ENCODE data around the gene RABAC1. TPM values are rescaled to one million over a fixed set of nuclear protein-coding genes. Genes with fewer than 3 reads are reported as not detected.
A peak's percentile ranks its signal among the peaks of the same experiment; 100 is the strongest.

The RABAC1 gene
- total RNA-seq, 4 donors from 2014 or later = 168 to 206 (median 199) TPM

DNA sequence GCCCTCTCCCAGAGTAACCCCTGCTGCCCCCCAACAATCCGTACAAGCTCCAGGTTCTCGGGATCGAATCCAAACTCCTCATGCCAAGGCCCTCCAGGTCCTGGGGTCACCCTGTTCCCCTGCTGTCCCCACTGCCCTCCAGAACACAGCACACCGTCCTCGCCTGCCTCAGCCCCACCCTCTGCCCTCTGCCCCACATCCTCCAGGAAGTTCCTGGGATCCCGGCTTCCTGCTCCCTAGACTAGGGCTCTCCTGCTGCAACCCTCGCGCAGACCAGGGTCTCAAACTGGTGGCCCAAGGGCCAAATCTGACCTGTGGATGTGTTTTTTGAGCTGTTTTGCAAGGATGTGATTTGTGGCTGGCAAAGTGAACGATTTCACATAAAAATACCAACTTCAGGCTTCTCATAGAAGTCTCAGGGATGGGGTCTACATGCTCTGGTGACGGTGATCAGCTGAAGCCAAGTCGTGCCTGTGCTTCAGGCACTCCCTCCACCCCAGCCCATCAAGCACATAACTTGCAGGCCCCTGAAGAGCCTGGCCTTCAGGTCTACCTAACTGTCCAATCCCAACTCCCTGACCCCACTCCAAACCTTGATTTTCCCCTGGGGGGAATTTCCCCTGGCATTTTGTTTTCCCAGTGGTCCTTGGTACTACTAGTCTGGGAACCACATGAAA is 1.8 kb downstream of the RABAC1 start:
- Histone ChIP-seq H3K9me3 (no peaks in the 10 kb centered on the region), H3K27ac (peak overlapping the region in 3 of 4 donors; percentile 34 to 97 (median 95)), H3K4me1 (peaks cover 0 to 21% (median 14%) of the 10 kb centered on the region in 4 donors), H3K4me3 (no peak overlapping the region), H3K36me3 (peaks cover 0 to 28% (median 0%) of the 10 kb centered on the region in 3 donors), H3K27me3 (no peaks in the 10 kb centered on the region)
- DNase-seq (ENCODE audit: low spot score in 2 of 2) = no peak
- TF ChIP-seq, protein P1, sequence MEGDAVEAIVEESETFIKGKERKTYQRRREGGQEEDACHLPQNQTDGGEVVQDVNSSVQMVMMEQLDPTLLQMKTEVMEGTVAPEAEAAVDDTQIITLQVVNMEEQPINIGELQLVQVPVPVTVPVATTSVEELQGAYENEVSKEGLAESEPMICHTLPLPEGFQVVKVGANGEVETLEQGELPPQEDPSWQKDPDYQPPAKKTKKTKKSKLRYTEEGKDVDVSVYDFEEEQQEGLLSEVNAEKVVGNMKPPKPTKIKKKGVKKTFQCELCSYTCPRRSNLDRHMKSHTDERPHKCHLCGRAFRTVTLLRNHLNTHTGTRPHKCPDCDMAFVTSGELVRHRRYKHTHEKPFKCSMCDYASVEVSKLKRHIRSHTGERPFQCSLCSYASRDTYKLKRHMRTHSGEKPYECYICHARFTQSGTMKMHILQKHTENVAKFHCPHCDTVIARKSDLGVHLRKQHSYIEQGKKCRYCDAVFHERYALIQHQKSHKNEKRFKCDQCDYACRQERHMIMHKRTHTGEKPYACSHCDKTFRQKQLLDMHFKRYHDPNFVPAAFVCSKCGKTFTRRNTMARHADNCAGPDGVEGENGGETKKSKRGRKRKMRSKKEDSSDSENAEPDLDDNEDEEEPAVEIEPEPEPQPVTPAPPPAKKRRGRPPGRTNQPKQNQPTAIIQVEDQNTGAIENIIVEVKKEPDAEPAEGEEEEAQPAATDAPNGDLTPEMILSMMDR (IDR thresholded peaks at IDR 0.05) = no peak
- TF ChIP-seq POLR2A (IDR thresholded peaks at IDR 0.05) (no peak), EP300 (IDR thresholded peaks at IDR 0.05) (no peak)
- 75 to 80% methylated on average over 11 of the region's 11 CpGs for WGBS, 2 donors

DNA sequence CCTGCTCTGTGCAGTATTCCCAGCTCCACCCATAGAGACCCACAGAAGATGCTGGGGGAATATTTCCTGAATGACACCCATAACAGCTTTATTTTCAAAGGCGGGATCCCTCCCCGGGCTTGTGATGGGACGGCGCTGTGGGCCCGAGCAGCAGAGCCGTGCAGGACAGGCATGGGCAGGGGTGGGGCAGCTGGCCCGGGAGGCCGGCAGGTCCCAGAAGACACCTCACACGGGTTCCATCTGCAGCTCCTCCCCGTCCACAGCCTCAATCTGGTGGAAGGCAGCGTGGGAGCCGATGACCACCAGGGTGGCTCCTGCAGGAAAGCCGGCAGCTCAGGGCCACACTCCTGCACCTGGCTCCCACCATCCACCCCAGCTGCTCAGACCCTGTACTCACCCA is 2.5 kb downstream of the RABAC1 start:
- TF ChIP-seq, protein P1 (IDR thresholded peaks at IDR 0.05) = no peak
- no peak for TF ChIP-seq EP300 (IDR thresholded peaks at IDR 0.05)
- TF ChIP-seq POLR2A (IDR thresholded peaks at IDR 0.05) = no peak
- Histone ChIP-seq H3K27me3 (no peaks in the 10 kb centered on the region), H3K4me1 (peaks cover 0 to 21% (median 14%) of the 10 kb centered on the region in 4 donors), H3K36me3 (peaks cover 0 to 28% (median 0%) of the 10 kb centered on the region in 3 donors), H3K27ac (no peak overlapping the region), H3K9me3 (no peaks in the 10 kb centered on the region), H3K4me3 (no peak overlapping the region)
- no peak for DNase-seq (ENCODE audit: low spot score in 2 of 2)
- WGBS, 2 donors = 76 to 85% methylated on average over 13 of the region's 13 CpGs

DNA sequence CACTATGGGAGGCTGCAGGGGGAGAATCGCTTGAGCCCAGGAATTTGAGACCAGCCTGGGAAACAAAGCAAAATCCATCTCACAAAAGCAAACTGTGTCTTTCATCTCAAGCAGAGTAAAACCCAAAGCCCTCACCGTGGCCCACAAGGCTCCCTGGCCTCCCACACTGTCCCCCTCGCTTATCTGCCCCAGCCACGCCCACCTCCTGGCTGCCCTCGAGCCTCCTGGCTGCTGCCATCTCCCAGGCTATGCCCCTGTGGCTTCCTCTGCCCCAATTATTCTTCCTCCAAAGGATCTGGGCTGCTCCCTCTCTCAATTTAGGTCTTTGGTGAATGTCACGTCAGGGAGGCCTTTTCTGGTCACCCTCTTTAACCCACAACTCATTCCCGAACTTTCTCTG is 3.6 kb downstream of the RABAC1 start:
- TF ChIP-seq EP300 (IDR thresholded peaks at IDR 0.05) = no peak
- TF ChIP-seq, protein P1 (IDR thresholded peaks at IDR 0.05) = no peak
- no peak for TF ChIP-seq POLR2A (IDR thresholded peaks at IDR 0.05)
- no peaks in the 10 kb centered on the region for H3K9me3 ChIP-seq
- H3K4me3 ChIP-seq = no peak overlapping the region
- H3K27ac ChIP-seq = no peak overlapping the region
- peaks cover 0 to 21% (median 14%) of the 10 kb centered on the region in 4 donors for H3K4me1 ChIP-seq
- DNase-seq (ENCODE audit: low spot score in 2 of 2) = no peak
- WGBS, 2 donors = 65 to 75% methylated on average over 7 of the region's 7 CpGs
- H3K27me3 ChIP-seq = no peaks in the 10 kb centered on the region
- peaks cover 0 to 28% (median 0%) of the 10 kb centered on the region in 3 donors for H3K36me3 ChIP-seq

DNA sequence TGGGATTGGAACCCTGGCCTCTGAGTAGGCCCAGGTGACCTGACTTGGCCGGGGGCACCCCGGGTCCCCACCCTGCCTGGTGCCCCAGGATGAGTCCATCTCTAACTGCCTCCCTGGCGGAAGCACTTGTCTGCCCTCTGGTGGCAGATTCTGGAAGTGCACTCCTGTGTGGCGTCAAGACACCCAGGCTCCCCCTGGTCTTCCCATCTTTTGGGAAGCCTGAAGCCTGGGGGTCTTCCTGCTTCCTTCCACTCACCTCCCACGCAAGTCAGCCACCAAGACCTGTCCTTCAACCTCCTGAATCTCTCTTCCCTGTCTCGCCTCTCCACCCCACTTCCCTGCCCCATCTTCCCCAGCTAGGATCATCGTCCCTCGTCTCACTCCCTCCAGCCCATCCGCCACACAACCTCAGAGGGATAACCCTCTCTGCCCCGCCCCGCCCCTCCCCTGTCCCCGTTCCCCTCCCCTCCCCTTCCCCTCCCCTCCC is 7.4 kb downstream of the RABAC1 start:
- no peaks in the 10 kb centered on the region for H3K27me3 ChIP-seq
- 2 to 5% methylated on average over 11 to 12 of the region's 12 CpGs for WGBS, 2 donors
- H3K4me1 ChIP-seq = peaks cover 0 to 3% (median 0%) of the 10 kb centered on the region in 4 donors
- no peaks in the 10 kb centered on the region for H3K9me3 ChIP-seq
- H3K36me3 ChIP-seq = peaks cover 0 to 30% (median 0%) of the 10 kb centered on the region in 3 donors
- TF ChIP-seq, protein P1 (IDR thresholded peaks at IDR 0.05) = peak; percentile 87 to 99 (median 96)
- no peak for TF ChIP-seq POLR2A (IDR thresholded peaks at IDR 0.05)
- no peak overlapping the region for H3K27ac ChIP-seq
- H3K4me3 ChIP-seq = no peak overlapping the region
- peak; percentile 61 to 73 for DNase-seq (ENCODE audit: low spot score in 2 of 2)

DNA sequence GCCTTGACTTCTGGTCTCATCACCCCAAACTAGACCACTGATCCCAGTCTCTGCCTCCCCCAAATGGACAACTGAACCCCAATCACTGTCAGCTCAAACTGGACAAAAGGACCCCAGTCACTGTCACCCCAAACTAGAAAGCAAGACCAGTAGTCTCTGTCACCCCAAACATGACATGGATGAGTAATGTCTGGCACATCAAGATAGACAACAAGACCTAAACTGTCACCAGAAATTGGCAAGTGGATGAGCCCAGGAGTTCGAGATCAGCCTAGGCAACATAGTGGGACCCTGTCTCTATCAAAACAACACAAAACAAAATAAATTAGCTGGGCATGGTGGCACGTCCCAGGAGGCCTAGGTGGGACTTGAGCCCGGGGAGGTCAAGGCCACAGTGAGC is 12.0 kb downstream of the RABAC1 start:
- H3K36me3 ChIP-seq = peaks cover 0 to 21% (median 0%) of the 10 kb centered on the region in 3 donors

More for the DNA sequence above, 12.0 kb downstream of the RABAC1 start:
- Histone ChIP-seq H3K9me3 (no peaks in the 10 kb centered on the region), H3K4me1 (peaks cover 0 to 13% (median 0%) of the 10 kb centered on the region in 4 donors), H3K27ac (no peak overlapping the region), H3K27me3 (peaks cover 0 to 12% of the 10 kb centered on the region in 2 donors), H3K4me3 (no peak overlapping the region)
- WGBS, 2 donors = 82 to 87% methylated on average over 3 of the region's 3 CpGs
- TF ChIP-seq POLR2A (IDR thresholded peaks at IDR 0.05) = no peak
- TF ChIP-seq, protein P1 (IDR thresholded peaks at IDR 0.05) = no peak
- no peak for TF ChIP-seq EP300 (IDR thresholded peaks at IDR 0.05)
- no peak for DNase-seq (ENCODE audit: low spot score in 2 of 2)

Data from tibial nerve (tissue), 4 donors.